Measurements from ENCODE around the gene BMP10. TPM values are rescaled to one million over a fixed set of nuclear protein-coding genes. Genes with fewer than 3 reads are reported as not detected.

BMP10 gene
- polyA plus RNA-seq, 1 donor (not counting 4 experiments of a cell fraction or from before 2014, with no cell fraction given): 0.05 TPM

DNA sequence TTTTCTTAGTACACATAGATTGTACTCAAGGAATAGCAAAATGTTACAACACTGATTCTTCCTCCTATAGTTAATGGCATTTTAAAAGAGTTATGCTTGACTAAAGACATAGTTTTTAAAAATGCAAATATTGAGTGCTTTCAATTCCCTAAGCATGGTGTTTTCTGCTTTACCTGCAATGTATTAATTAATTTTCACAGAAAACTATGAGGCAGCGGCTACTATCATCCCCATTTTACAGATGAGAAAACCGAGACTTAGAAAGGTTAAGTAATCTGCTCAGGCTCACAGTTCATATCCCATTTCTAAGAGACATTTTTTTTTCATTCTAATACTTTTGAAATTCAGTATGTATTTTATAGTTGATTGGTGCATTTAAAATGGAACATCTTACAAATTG, 38.0 kb downstream of the BMP10 start:
- no peak overlapping the region for H3K4me2 ChIP-seq (ENCODE audit: control insufficient read depth, extremely low read depth, insufficient read depth, low read depth, low read length)
- no peaks in the 10 kb centered on the region for H3K36me3 ChIP-seq (ENCODE audit: control insufficient read depth in 2 of 2, extremely low read depth in 1 of 2, insufficient read depth in 2 of 2, low read length in 2 of 2)
- DNase-seq (ENCODE audit: low read depth, low spot score) (no peak), FAIRE-seq (no peak)
- H3K27me3 ChIP-seq (ENCODE audit: control insufficient read depth, extremely low read depth, insufficient read depth, low read length): no peaks in the 10 kb centered on the region
- peaks cover 22% of the 10 kb centered on the region for H3K4me1 ChIP-seq (ENCODE audit: control insufficient read depth, extremely low read depth, insufficient read depth, low read length)
- dilution Hi-C loops (cut with MboI; ENCODE audit: extremely low pct_ligation_motif_present, low sequenced_read_pairs): no loop called here
- H4K20me1 ChIP-seq (ENCODE audit: control insufficient read depth, extremely low read depth, insufficient read depth, low read length): no peaks in the 10 kb centered on the region
- peaks cover 2% of the 10 kb centered on the region for H3K9me1 ChIP-seq (ENCODE audit: control insufficient read depth, extremely low read depth, insufficient read depth, low read length)
- H3K79me2 ChIP-seq (ENCODE audit: control insufficient read depth, insufficient read depth, low read length): no peaks in the 10 kb centered on the region
- H3K4me3 ChIP-seq (ENCODE audit: control insufficient read depth in 2 of 3, extremely low read depth in 1 of 3, insufficient read depth in 2 of 3, low read depth in 1 of 3, low read length in 3 of 3): no peak overlapping the region
- no peak overlapping the region for H2AFZ ChIP-seq (ENCODE audit: control insufficient read depth, low read length)
- TF ChIP-seq EZH2 (IDR thresholded peaks at IDR 0.05; ENCODE audit: low read length): no peak
- TF ChIP-seq, protein P1, sequence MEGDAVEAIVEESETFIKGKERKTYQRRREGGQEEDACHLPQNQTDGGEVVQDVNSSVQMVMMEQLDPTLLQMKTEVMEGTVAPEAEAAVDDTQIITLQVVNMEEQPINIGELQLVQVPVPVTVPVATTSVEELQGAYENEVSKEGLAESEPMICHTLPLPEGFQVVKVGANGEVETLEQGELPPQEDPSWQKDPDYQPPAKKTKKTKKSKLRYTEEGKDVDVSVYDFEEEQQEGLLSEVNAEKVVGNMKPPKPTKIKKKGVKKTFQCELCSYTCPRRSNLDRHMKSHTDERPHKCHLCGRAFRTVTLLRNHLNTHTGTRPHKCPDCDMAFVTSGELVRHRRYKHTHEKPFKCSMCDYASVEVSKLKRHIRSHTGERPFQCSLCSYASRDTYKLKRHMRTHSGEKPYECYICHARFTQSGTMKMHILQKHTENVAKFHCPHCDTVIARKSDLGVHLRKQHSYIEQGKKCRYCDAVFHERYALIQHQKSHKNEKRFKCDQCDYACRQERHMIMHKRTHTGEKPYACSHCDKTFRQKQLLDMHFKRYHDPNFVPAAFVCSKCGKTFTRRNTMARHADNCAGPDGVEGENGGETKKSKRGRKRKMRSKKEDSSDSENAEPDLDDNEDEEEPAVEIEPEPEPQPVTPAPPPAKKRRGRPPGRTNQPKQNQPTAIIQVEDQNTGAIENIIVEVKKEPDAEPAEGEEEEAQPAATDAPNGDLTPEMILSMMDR (optimal IDR thresholded peaks at IDR 0.05 in 1 of 3, IDR thresholded peaks at IDR 0.05 in 1 of 3, conservative IDR thresholded peaks at IDR 0.05 in 1 of 3; ENCODE audit: extremely low read depth in 1 of 3, insufficient read depth in 2 of 3, low read length in 3 of 3): no peak
- no peak overlapping the region for H3K27ac ChIP-seq (ENCODE audit: control insufficient read depth, insufficient read depth, low read length)
- H3K9ac ChIP-seq (ENCODE audit: control insufficient read depth, extremely low read depth, insufficient read depth, low read length): no peak overlapping the region
- H3K9me3 ChIP-seq (ENCODE audit: control insufficient read depth, low read depth, low read length): no peaks in the 10 kb centered on the region

DNA sequence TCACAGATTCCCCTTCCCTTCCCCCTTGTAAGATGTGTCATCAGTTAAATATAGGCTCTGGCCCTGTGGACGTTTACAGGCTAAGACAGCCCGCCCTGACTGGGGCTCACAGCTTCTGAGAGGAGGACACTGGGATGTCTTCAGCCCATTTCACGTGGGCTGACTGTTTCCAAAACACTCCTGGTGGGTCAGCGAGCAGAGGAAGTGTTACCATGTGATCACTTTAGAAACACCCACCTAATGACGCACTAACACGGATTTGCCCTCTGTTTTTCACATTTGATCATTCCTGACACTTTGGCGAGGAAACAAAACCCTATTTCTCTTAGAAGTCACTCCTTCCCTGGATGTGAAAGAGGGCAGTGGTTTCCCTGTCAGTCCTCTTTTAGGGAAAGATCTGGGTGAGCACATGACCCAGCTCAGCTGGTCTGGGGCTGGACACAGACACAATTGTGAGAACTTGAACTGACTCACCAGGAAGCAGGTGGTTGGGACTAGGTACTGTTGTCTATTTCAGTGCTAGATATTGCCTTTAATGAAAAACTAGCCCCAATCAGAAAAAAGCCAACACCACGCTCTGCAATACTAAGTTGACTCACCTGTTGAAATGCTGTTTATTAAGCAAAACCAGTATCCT, 38.8 kb downstream of the BMP10 start:
- Histone ChIP-seq H3K36me3 (ENCODE audit: control insufficient read depth in 2 of 2, extremely low read depth in 1 of 2, insufficient read depth in 2 of 2, low read length in 2 of 2) (no peaks in the 10 kb centered on the region), H3K79me2 (ENCODE audit: control insufficient read depth, insufficient read depth, low read length) (no peaks in the 10 kb centered on the region), H3K27ac (ENCODE audit: control insufficient read depth, insufficient read depth, low read length) (no peak overlapping the region), H3K4me3 (ENCODE audit: control insufficient read depth in 2 of 3, extremely low read depth in 1 of 3, insufficient read depth in 2 of 3, low read depth in 1 of 3, low read length in 3 of 3) (no peak overlapping the region), H3K9ac (ENCODE audit: control insufficient read depth, extremely low read depth, insufficient read depth, low read length) (no peak overlapping the region), H3K9me1 (ENCODE audit: control insufficient read depth, extremely low read depth, insufficient read depth, low read length) (peaks cover 2% of the 10 kb centered on the region), H3K4me2 (ENCODE audit: control insufficient read depth, extremely low read depth, insufficient read depth, low read depth, low read length) (peak overlapping the region; percentile 12), H3K9me3 (ENCODE audit: control insufficient read depth, low read depth, low read length) (no peaks in the 10 kb centered on the region), H3K4me1 (ENCODE audit: control insufficient read depth, extremely low read depth, insufficient read depth, low read length) (peaks cover 22% of the 10 kb centered on the region), H2AFZ (ENCODE audit: control insufficient read depth, low read length) (no peak overlapping the region), H4K20me1 (ENCODE audit: control insufficient read depth, extremely low read depth, insufficient read depth, low read length) (no peaks in the 10 kb centered on the region), H3K27me3 (ENCODE audit: control insufficient read depth, extremely low read depth, insufficient read depth, low read length) (no peaks in the 10 kb centered on the region)
- no peak for DNase-seq (ENCODE audit: low read depth, low spot score)
- dilution Hi-C loops (cut with MboI; ENCODE audit: extremely low pct_ligation_motif_present, low sequenced_read_pairs): no loop called here
- TF ChIP-seq, protein P1 (optimal IDR thresholded peaks at IDR 0.05 in 1 of 3, IDR thresholded peaks at IDR 0.05 in 1 of 3, conservative IDR thresholded peaks at IDR 0.05 in 1 of 3; ENCODE audit: extremely low read depth in 1 of 3, insufficient read depth in 2 of 3, low read length in 3 of 3): no peak
- no peak for TF ChIP-seq EZH2 (IDR thresholded peaks at IDR 0.05; ENCODE audit: low read length)
- FAIRE-seq: peak; percentile 71
